AG04450 (cell line): ENCODE data around the gene CLK1. TPM values are rescaled to one million over a fixed set of nuclear protein-coding genes. Genes with fewer than 3 reads are reported as not detected.
A peak's percentile ranks its signal among the peaks of the same experiment; 100 is the strongest.

Source experiments
- CTCF ChIA-PET: fragments of 300-600, 350-600 bp; formaldehyde crosslinking; extraction: SDS; loops from one replicate; lab custom pipeline; 2022; ENCODE audit warnings: antibody characterized with exemption, inconsistent platforms; lab: Charles Lee
- POLR2A ChIA-PET: fragments of 350-600 bp; formaldehyde crosslinking; extraction: SDS; loops from one replicate; lab custom pipeline; 2021; ENCODE audit warnings: antibody characterized with exemption, inconsistent platforms; lab: Yijun Ruan, JAX
- DNase-seq: peaks from one replicate; pipeline ENCODE4 v3.0.0-alpha.2; 2011; ENCODE audit warnings: low read depth, low spot score
- H3K27ac ChIP-seq: one replicate; pipeline ENCODE4 v1.5.1; 2012; ENCODE audit warnings: low read depth, low read length, control low read depth
- H3K27me3 ChIP-seq: one replicate; pipeline ENCODE4 v1.6.0; 2012; ENCODE audit warnings: low read length; ENCODE audit not compliant: control insufficient read depth, insufficient read depth
- H3K4me3 ChIP-seq: 2 replicates; pipeline ENCODE4 v1.5.1; 2011; ENCODE audit warnings: mild to moderate bottlenecking, low read depth, low read length, control low read depth
- H3K9me3 ChIP-seq: 2 replicates; pipeline ENCODE4 v1.5.1; 2012; ENCODE audit warnings: low read length; ENCODE audit not compliant: control insufficient read depth, insufficient read depth
- CTCF ChIP-seq: IDR thresholded peaks from 2 replicates; pipeline ENCODE4 v1.5.1; 2011; ENCODE audit warnings: low read depth, low read length, control low read depth, inconsistent platforms
- polyA plus RNA-seq: library from polyadenylated mRNA; depleted of rRNA; stranded (reverse); fragments of >200 nt; gene quantifications from 2 replicates; pipeline ENCODE4 v1.2.3, GENCODE V29; 2011

The CLK1 gene
- polyA plus RNA-seq, 1 experiment: 103 TPM

GRCh38 chr2:200834701-200835100, 29.8 kb downstream of the CLK1 start:
- H3K9me3 ChIP-seq: peaks cover 6% of the 10 kb centered on the region
- H3K27me3 ChIP-seq: no peaks in the 10 kb centered on the region
- ChIA-PET POLR2A (no interaction called here), CTCF (no interaction called here)
- H3K4me3 ChIP-seq: no peak overlapping the region
- DNase-seq: no peak
- TF ChIP-seq CTCF: no peak
- H3K27ac ChIP-seq: no peak overlapping the region

GRCh38 chr2:200829258-200829655, 35.2 kb downstream of the CLK1 start:
- Histone ChIP-seq H3K9me3 (no peaks in the 10 kb centered on the region), H3K4me3 (no peak overlapping the region), H3K27me3 (no peaks in the 10 kb centered on the region), H3K27ac (no peak overlapping the region)
- no peak for DNase-seq
- no peak for TF ChIP-seq CTCF
- ChIA-PET POLR2A (interaction anchor here (1.4 kb wide), 1 partner anchor 35 kb away, joined by 4 read pairs; the partner anchor contains the start of gene CLK1), CTCF (no interaction called here)

- Histone ChIP-seq H3K4me3 (no peak overlapping the region), H3K27ac (no peak overlapping the region), H3K9me3 (no peaks in the 10 kb centered on the region), H3K27me3 (no peaks in the 10 kb centered on the region)
- ChIA-PET CTCF (no interaction called here), POLR2A (interaction anchor here (0.6 to 1.4 kb wide), 3 partner anchors 35 to 74 kb away, joined by 3 to 9 read pairs (median 4); partner anchors contain the start of gene CLK1)
- no peak for TF ChIP-seq CTCF
- no peak for DNase-seq
Observed at GRCh38 chr2:200828572-200829257, 35.7 kb downstream of the CLK1 start.

GRCh38 chr2:200828104-200828503, 36.4 kb downstream of the CLK1 start:
- Histone ChIP-seq H3K27ac (no peak overlapping the region), H3K9me3 (no peaks in the 10 kb centered on the region), H3K4me3 (no peak overlapping the region), H3K27me3 (no peaks in the 10 kb centered on the region)
- no peak for DNase-seq
- TF ChIP-seq CTCF: no peak
- ChIA-PET POLR2A (interaction anchor here (0.6 to 0.7 kb wide), 3 partner anchors 42 to 74 kb away, joined by 3 to 9 read pairs (median 3); no protein-coding TSS in a partner anchor), CTCF (no interaction called here)

GRCh38 chr2:200821686-200822245, 42.7 kb downstream of the CLK1 start:
- Histone ChIP-seq H3K4me3 (no peak overlapping the region), H3K27ac (peak overlapping the region; percentile 11), H3K9me3 (no peaks in the 10 kb centered on the region), H3K27me3 (no peaks in the 10 kb centered on the region)
- CTCF ChIA-PET: interaction anchor here (1.0 kb wide), 1 partner anchor 109 kb away, joined by 3 read pairs; no protein-coding TSS in a partner anchor
- POLR2A ChIA-PET: no interaction called here
- no peak for DNase-seq
- no peak for TF ChIP-seq CTCF
